Measurements from ENCODE around the gene MTAP. TPM values are rescaled to one million over a fixed set of nuclear protein-coding genes. Genes with fewer than 3 reads are reported as not detected.

The MTAP gene
- total and polyA plus RNA-seq, 4 donors, result 8.6 to 17.7 (median 12.6) TPM

GRCh38 chr9:21758540-21758939, 43.9 kb upstream of the MTAP start:
- no peak overlapping the region for H3K4me3 ChIP-seq (ENCODE audit: low read depth in 1 of 3, low read length in 3 of 3)
- H3K9ac ChIP-seq (ENCODE audit: low read depth in 1 of 2, low read length in 2 of 2), result no peak overlapping the region
- peaks cover 0 to 3% (median 0%) of the 10 kb centered on the region in 4 donors for H3K9me3 ChIP-seq (ENCODE audit: control insufficient read depth in 4 of 4, low read length in 3 of 4)
- 89% methylated on average over 1 of the region's 1 CpG for WGBS
- no peak overlapping the region for H3K27ac ChIP-seq (ENCODE audit: low read depth in 1 of 2, low read length in 2 of 2)
- no peak for TF ChIP-seq MAX (IDR thresholded peaks at IDR 0.05)
- no peaks in the 10 kb centered on the region for H3K36me3 ChIP-seq (ENCODE audit: control insufficient read depth in 4 of 4, insufficient read depth in 3 of 4, low read depth in 1 of 4, low read length in 3 of 4)
- no peaks in the 10 kb centered on the region for H3K4me1 ChIP-seq (ENCODE audit: control insufficient read depth in 4 of 4, insufficient read depth in 4 of 4, low read length in 3 of 4)
- DNase-seq (ENCODE audit: low spot score), result no peak
- peaks cover 0 to 3% (median 1%) of the 10 kb centered on the region in 4 donors for H3K27me3 ChIP-seq (ENCODE audit: control insufficient read depth in 4 of 4, insufficient read depth in 4 of 4, low read length in 3 of 4)

GRCh38 chr9:21761309-21761901, 41.0 kb upstream of the MTAP start:
- Histone ChIP-seq H3K4me1 (ENCODE audit: control insufficient read depth in 4 of 4, insufficient read depth in 4 of 4, low read length in 3 of 4) (no peaks in the 10 kb centered on the region), H3K36me3 (ENCODE audit: control insufficient read depth in 4 of 4, insufficient read depth in 3 of 4, low read depth in 1 of 4, low read length in 3 of 4) (no peaks in the 10 kb centered on the region), H3K4me3 (ENCODE audit: low read depth in 1 of 3, low read length in 3 of 3) (no peak overlapping the region), H3K27me3 (ENCODE audit: control insufficient read depth in 4 of 4, insufficient read depth in 4 of 4, low read length in 3 of 4) (peaks cover 0 to 3% (median 0%) of the 10 kb centered on the region in 4 donors), H3K27ac (ENCODE audit: low read depth in 1 of 2, low read length in 2 of 2) (no peak overlapping the region), H3K9me3 (ENCODE audit: control insufficient read depth in 4 of 4, low read length in 3 of 4) (peaks cover 0 to 3% (median 0%) of the 10 kb centered on the region in 4 donors), H3K9ac (ENCODE audit: low read depth in 1 of 2, low read length in 2 of 2) (no peak overlapping the region)
- TF ChIP-seq ATF3 (IDR thresholded peaks at IDR 0.05) (no peak), HNF4G (IDR thresholded peaks at IDR 0.05) (no peak), YY1 (IDR thresholded peaks at IDR 0.05) (no peak), FOXA2 (IDR thresholded peaks at IDR 0.05) (no peak), MAX (IDR thresholded peaks at IDR 0.05) (no peak), SP1 (IDR thresholded peaks at IDR 0.05) (no peak), EGR1 (IDR thresholded peaks at IDR 0.05; ENCODE audit: low read depth in 2 of 2) (no peak), CTCF (IDR thresholded peaks at IDR 0.05; ENCODE audit: low read depth, low read length, missing input control) (no peak), HNF4A (conservative IDR thresholded peaks at IDR 0.05) (no peak), GABPA (IDR thresholded peaks at IDR 0.05 in 1 of 2, conservative IDR thresholded peaks at IDR 0.05 in 1 of 2) (no peak), RXRA (IDR thresholded peaks at IDR 0.05) (no peak), ZBTB33 (IDR thresholded peaks at IDR 0.05) (no peak), RAD21 (IDR thresholded peaks at IDR 0.05) (no peak), REST (IDR thresholded peaks at IDR 0.05) (no peak), FOXA1 (IDR thresholded peaks at IDR 0.05) (no peak), JUND (IDR thresholded peaks at IDR 0.05) (no peak), TAF1 (conservative IDR thresholded peaks at IDR 0.05) (no peak), NR2F2 (IDR thresholded peaks at IDR 0.05) (no peak)
- 51% methylated on average over 4 of the region's 4 CpGs for WGBS
- no peak for DNase-seq (ENCODE audit: low spot score)
